ENCODE measurements around the gene SLC25A23.
A peak's percentile ranks its signal among the peaks of the same experiment; 100 is the strongest.

Gene SLC25A23

GRCh38 chr19:6489278-6490061, 29.9 kb upstream of the SLC25A23 start:
- H3K36me3 Mint-ChIP-seq (ENCODE audit: low read depth): no peaks in the 10 kb centered on the region

GRCh38 chr19:6484831-6485230, 25.2 kb upstream of the SLC25A23 start:
- H3K27me3 Mint-ChIP-seq: no peaks in the 10 kb centered on the region
- peaks cover 4% of the 10 kb centered on the region for H3K36me3 Mint-ChIP-seq (ENCODE audit: low read depth)
- no peak overlapping the region for H3K4me3 Mint-ChIP-seq
- DNase-seq: no peak
- no peak overlapping the region for H3K27ac Mint-ChIP-seq
- no peak for ATAC-seq
- no peaks in the 10 kb centered on the region for H3K9me3 Mint-ChIP-seq
- H3K4me1 Mint-ChIP-seq: peaks cover 29% of the 10 kb centered on the region

More at GRCh38 chr19:6489278-6490061, 29.9 kb upstream of the SLC25A23 start:
- ATAC-seq (peak; percentile 64), DNase-seq (no peak)
- H3K4me3 Mint-ChIP-seq: peak overlapping the region; percentile 74
- peaks cover 11% of the 10 kb centered on the region for H3K9me3 Mint-ChIP-seq
- H3K27ac Mint-ChIP-seq: peak overlapping the region; percentile 76
- peaks cover 6% of the 10 kb centered on the region for H3K4me1 Mint-ChIP-seq
- H3K27me3 Mint-ChIP-seq: no peaks in the 10 kb centered on the region

GRCh38 chr19:6484230-6484629, 24.6 kb upstream of the SLC25A23 start:
- ATAC-seq (no peak), DNase-seq (no peak)
- no peaks in the 10 kb centered on the region for H3K27me3 Mint-ChIP-seq
- peaks cover 27% of the 10 kb centered on the region for H3K4me1 Mint-ChIP-seq
- peaks cover 4% of the 10 kb centered on the region for H3K36me3 Mint-ChIP-seq (ENCODE audit: low read depth)
- no peak overlapping the region for H3K4me3 Mint-ChIP-seq
- no peaks in the 10 kb centered on the region for H3K9me3 Mint-ChIP-seq
- H3K27ac Mint-ChIP-seq: no peak overlapping the region

- Mint-ChIP-seq H3K4me3 (no peak overlapping the region), H3K27ac (peak overlapping the region; percentile 60), H3K27me3 (no peaks in the 10 kb centered on the region), H3K4me1 (peaks cover 26% of the 10 kb centered on the region), H3K36me3 (ENCODE audit: low read depth) (peaks cover 4% of the 10 kb centered on the region), H3K9me3 (no peaks in the 10 kb centered on the region)
- ATAC-seq (no peak), DNase-seq (no peak)
Observed at GRCh38 chr19:6483235-6483634, 23.6 kb upstream of the SLC25A23 start.

GRCh38 chr19:6482343-6482686, 22.7 kb upstream of the SLC25A23 start:
- Mint-ChIP-seq H3K4me1 (peaks cover 26% of the 10 kb centered on the region), H3K9me3 (no peaks in the 10 kb centered on the region), H3K27me3 (no peaks in the 10 kb centered on the region), H3K27ac (peak overlapping the region; percentile 98), H3K36me3 (ENCODE audit: low read depth) (peaks cover 4% of the 10 kb centered on the region), H3K4me3 (peak overlapping the region; percentile 91)
- ATAC-seq (no peak), DNase-seq (no peak)

GRCh38 chr19:6481541-6482342, 22.1 kb upstream of the SLC25A23 start, which contains the start of gene DENND1C:
TSS of gene DENND1C (minus strand) at chr19:6481787. CDS start at chr19:6481695, 92 bp downstream.
- Mint-ChIP-seq H3K4me3 (peak within 1 kb of the TSS; percentile 91), H3K27ac (peak within 1 kb of the TSS; percentile 98), H3K27me3 (no peaks in the 10 kb centered on the region), H3K4me1 (peaks cover 26% of the 10 kb centered on the region), H3K9me3 (no peaks in the 10 kb centered on the region), H3K36me3 (ENCODE audit: low read depth) (peaks cover 4% of the 10 kb centered on the region)
- peak; percentile 75 for DNase-seq
- peak; percentile 82 for ATAC-seq

- no peaks in the 10 kb centered on the region for H3K27me3 Mint-ChIP-seq
- H3K4me1 Mint-ChIP-seq: peaks cover 26% of the 10 kb centered on the region
- peak overlapping the region; percentile 91 for H3K4me3 Mint-ChIP-seq
- H3K9me3 Mint-ChIP-seq: no peaks in the 10 kb centered on the region
- peak overlapping the region; percentile 98 for H3K27ac Mint-ChIP-seq
- peak; percentile 31 for DNase-seq
- peak; percentile 37 for ATAC-seq
- H3K36me3 Mint-ChIP-seq (ENCODE audit: low read depth): peaks cover 8% of the 10 kb centered on the region
Observed at GRCh38 chr19:6480848-6481415, 21.3 kb upstream of the SLC25A23 start.

- peaks cover 9% of the 10 kb centered on the region for H3K36me3 Mint-ChIP-seq (ENCODE audit: low read depth)
- ATAC-seq (no peak), DNase-seq (no peak)
- peak overlapping the region; percentile 91 for H3K4me3 Mint-ChIP-seq
- H3K9me3 Mint-ChIP-seq: no peaks in the 10 kb centered on the region
- no peaks in the 10 kb centered on the region for H3K27me3 Mint-ChIP-seq
- H3K4me1 Mint-ChIP-seq: peaks cover 26% of the 10 kb centered on the region
- H3K27ac Mint-ChIP-seq: peak overlapping the region; percentile 98
Observed at GRCh38 chr19:6479836-6480398, 20.3 kb upstream of the SLC25A23 start.

- no peaks in the 10 kb centered on the region for H3K27me3 Mint-ChIP-seq
- no peak overlapping the region for H3K27ac Mint-ChIP-seq
- no peaks in the 10 kb centered on the region for H3K9me3 Mint-ChIP-seq
- peaks cover 11% of the 10 kb centered on the region for H3K36me3 Mint-ChIP-seq (ENCODE audit: low read depth)
- ATAC-seq: no peak
- H3K4me3 Mint-ChIP-seq: no peak overlapping the region
- H3K4me1 Mint-ChIP-seq: peaks cover 26% of the 10 kb centered on the region
- no peak for DNase-seq
Observed at GRCh38 chr19:6478815-6479214, 19.2 kb upstream of the SLC25A23 start.

GRCh38 chr19:6476896-6477431, 17.4 kb upstream of the SLC25A23 start:
- Mint-ChIP-seq H3K36me3 (ENCODE audit: low read depth) (peaks cover 11% of the 10 kb centered on the region), H3K4me3 (no peak overlapping the region), H3K9me3 (no peaks in the 10 kb centered on the region), H3K27ac (no peak overlapping the region), H3K27me3 (no peaks in the 10 kb centered on the region), H3K4me1 (peaks cover 15% of the 10 kb centered on the region)
- DNase-seq (no peak), ATAC-seq (no peak)

GRCh38 chr19:6476155-6476895, 16.7 kb upstream of the SLC25A23 start:
- Mint-ChIP-seq H3K9me3 (no peaks in the 10 kb centered on the region), H3K27ac (no peak overlapping the region), H3K4me3 (no peak overlapping the region), H3K4me1 (peaks cover 10% of the 10 kb centered on the region), H3K27me3 (no peaks in the 10 kb centered on the region), H3K36me3 (ENCODE audit: low read depth) (peaks cover 14% of the 10 kb centered on the region)
- peak; percentile 72 for DNase-seq
- peak; percentile 66 for ATAC-seq

GRCh38 chr19:6475321-6476108, 15.9 kb upstream of the SLC25A23 start:
- no peak overlapping the region for H3K27ac Mint-ChIP-seq

GRCh38 chr19:6473647-6474046, 14.1 kb upstream of the SLC25A23 start:
- Mint-ChIP-seq H3K27me3 (no peaks in the 10 kb centered on the region), H3K4me1 (no peaks in the 10 kb centered on the region), H3K4me3 (no peak overlapping the region), H3K36me3 (ENCODE audit: low read depth) (peaks cover 21% of the 10 kb centered on the region), H3K9me3 (no peaks in the 10 kb centered on the region), H3K27ac (no peak overlapping the region)
- DNase-seq: no peak
- ATAC-seq: no peak

More at GRCh38 chr19:6475321-6476108, 15.9 kb upstream of the SLC25A23 start:
- peaks cover 6% of the 10 kb centered on the region for H3K4me1 Mint-ChIP-seq
- DNase-seq: no peak
- no peaks in the 10 kb centered on the region for H3K9me3 Mint-ChIP-seq
- H3K4me3 Mint-ChIP-seq: no peak overlapping the region
- H3K36me3 Mint-ChIP-seq (ENCODE audit: low read depth): peaks cover 17% of the 10 kb centered on the region
- H3K27me3 Mint-ChIP-seq: no peaks in the 10 kb centered on the region
- ATAC-seq: no peak

Data from activated naive CD8-positive, alpha-beta T cell treated with anti-CD3 and anti-CD28 coated beads, Interleukin-2, amount 50 U/mL, for 24 hours (primary cell).